ENCODE results near the gene KRT86.
A peak's percentile ranks its signal among the peaks of the same experiment; 100 is the strongest.
"Not testable (repeated sequence)": the region's sequence is repeated elsewhere in the genome, so short reads cannot be mapped to it uniquely, and the experiment has no call there.

KRT86 gene

DNA sequence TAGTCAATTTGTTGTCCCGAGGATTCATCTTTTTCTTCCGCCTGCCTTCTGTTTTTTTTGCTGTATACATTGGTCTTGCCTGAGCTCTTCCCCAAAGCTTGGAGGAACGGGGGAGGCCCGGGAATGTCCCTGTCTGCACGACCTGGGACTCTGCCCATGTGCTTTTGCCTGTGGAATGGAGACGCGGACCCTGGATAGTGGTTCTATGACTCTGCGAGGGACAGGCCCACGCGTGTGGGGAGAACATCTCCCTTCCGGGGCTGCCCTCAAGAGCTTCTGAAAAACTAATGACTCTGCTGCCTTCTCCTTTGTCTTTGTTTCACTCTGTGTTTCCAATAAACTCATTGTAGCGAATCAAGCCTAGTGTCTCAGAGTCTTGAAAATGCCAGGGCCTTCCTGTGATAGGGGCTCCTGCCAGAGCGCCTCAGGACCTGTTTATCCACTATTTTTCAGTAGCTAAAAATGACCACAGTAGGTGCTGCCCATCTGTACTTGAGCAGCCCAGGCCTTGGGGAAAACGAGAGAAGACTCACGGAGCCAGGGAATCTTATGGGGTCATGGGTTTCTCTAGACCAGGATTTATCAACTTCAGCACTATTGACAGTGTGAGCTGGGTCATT is 34.5 kb downstream of the KRT86 start:
- DNase-seq (ENCODE audit: low spot score in 2 of 2): no peak
- Histone ChIP-seq H3K36me3 (replicated peaks) (no peaks in the 10 kb centered on the region), H3K4me1 (no peaks in the 10 kb centered on the region), H3K9me3 (no peaks in the 10 kb centered on the region), H3K4me3 (no peak overlapping the region), H3K27me3 (ENCODE audit: low read depth) (peaks cover 24% of the 10 kb centered on the region)
- in situ Hi-C loops (cut with MboI; ENCODE audit: low sequenced_read_pairs): no loop called here

- Histone ChIP-seq H3K4me1 (no peaks in the 10 kb centered on the region), H3K27me3 (ENCODE audit: low read depth) (peaks cover 31% of the 10 kb centered on the region), H3K4me3 (no peak overlapping the region), H3K36me3 (replicated peaks) (no peaks in the 10 kb centered on the region), H3K9me3 (no peaks in the 10 kb centered on the region)
- DNase-seq (ENCODE audit: low spot score in 2 of 2): no peak
- in situ Hi-C loops (cut with MboI; ENCODE audit: low sequenced_read_pairs): no loop called here
Observed at GRCh38 chr12:52310622-52311284, 36.3 kb downstream of the KRT86 start.

- H3K4me1 ChIP-seq: no peaks in the 10 kb centered on the region
- peaks cover 31% of the 10 kb centered on the region for H3K27me3 ChIP-seq (ENCODE audit: low read depth)
- no peak overlapping the region for H3K4me3 ChIP-seq
- no peaks in the 10 kb centered on the region for H3K36me3 ChIP-seq (replicated peaks)
- DNase-seq (ENCODE audit: low spot score in 2 of 2): no peak
- in situ Hi-C loops (cut with MboI; ENCODE audit: low sequenced_read_pairs): no loop called here
- no peaks in the 10 kb centered on the region for H3K9me3 ChIP-seq
Observed at GRCh38 chr12:52311285-52311648, 36.8 kb downstream of the KRT86 start.

GRCh38 chr12:52312086-52312485 is 37.6 kb downstream of the KRT86 start:
- H3K27me3 ChIP-seq (ENCODE audit: low read depth): peaks cover 31% of the 10 kb centered on the region
- H3K36me3 ChIP-seq (replicated peaks): no peaks in the 10 kb centered on the region
- no peaks in the 10 kb centered on the region for H3K9me3 ChIP-seq
- in situ Hi-C loops (cut with MboI; ENCODE audit: low sequenced_read_pairs): no loop called here
- no peak overlapping the region for H3K4me3 ChIP-seq
- no peak for DNase-seq (ENCODE audit: low spot score in 2 of 2)
- no peaks in the 10 kb centered on the region for H3K4me1 ChIP-seq

GRCh38 chr12:52313461-52313860 is 39.0 kb downstream of the KRT86 start:
- H3K4me3 ChIP-seq: no peak overlapping the region
- peaks cover 19% of the 10 kb centered on the region; the same call in 1 of the 2 replicates for H3K27me3 ChIP-seq (ENCODE audit: low read depth)
- in situ Hi-C loops (cut with MboI; ENCODE audit: low sequenced_read_pairs): no loop called here
- no peaks in the 10 kb centered on the region for H3K4me1 ChIP-seq
- no peaks in the 10 kb centered on the region for H3K36me3 ChIP-seq (replicated peaks)
- DNase-seq (ENCODE audit: low spot score in 2 of 2): no peak
- no peaks in the 10 kb centered on the region for H3K9me3 ChIP-seq

GRCh38 chr12:52313926-52314325 is 39.5 kb downstream of the KRT86 start:
- no peaks in the 10 kb centered on the region for H3K4me1 ChIP-seq
- peaks cover 19% of the 10 kb centered on the region; the same call in 1 of the 2 replicates for H3K27me3 ChIP-seq (ENCODE audit: low read depth)
- no peak for DNase-seq (ENCODE audit: low spot score in 2 of 2)
- H3K9me3 ChIP-seq: no peaks in the 10 kb centered on the region
- in situ Hi-C loops (cut with MboI; ENCODE audit: low sequenced_read_pairs): no loop called here
- no peak overlapping the region for H3K4me3 ChIP-seq
- H3K36me3 ChIP-seq (replicated peaks): no peaks in the 10 kb centered on the region

DNA sequence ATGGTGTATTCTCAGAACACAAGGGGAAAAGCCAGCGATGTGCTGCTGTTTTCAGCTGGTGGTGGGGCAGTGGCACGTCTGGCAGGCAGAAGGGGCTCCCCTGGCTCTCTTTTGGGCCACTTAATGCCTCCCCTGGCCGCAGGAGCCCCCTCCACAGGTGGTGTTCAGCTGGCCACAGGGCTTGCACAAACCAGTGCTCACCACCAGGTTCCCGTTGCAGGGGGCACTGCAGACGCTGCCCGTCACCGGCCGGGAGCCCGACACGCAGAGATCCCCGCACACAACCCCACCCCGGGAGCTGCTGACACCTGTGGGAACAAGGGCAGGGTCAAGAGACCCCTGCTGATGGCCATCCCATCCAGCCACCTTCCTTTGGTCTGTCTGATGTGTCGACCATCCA is 40.1 kb downstream of the KRT86 start:
- H3K9me3 ChIP-seq: no peaks in the 10 kb centered on the region

DNA sequence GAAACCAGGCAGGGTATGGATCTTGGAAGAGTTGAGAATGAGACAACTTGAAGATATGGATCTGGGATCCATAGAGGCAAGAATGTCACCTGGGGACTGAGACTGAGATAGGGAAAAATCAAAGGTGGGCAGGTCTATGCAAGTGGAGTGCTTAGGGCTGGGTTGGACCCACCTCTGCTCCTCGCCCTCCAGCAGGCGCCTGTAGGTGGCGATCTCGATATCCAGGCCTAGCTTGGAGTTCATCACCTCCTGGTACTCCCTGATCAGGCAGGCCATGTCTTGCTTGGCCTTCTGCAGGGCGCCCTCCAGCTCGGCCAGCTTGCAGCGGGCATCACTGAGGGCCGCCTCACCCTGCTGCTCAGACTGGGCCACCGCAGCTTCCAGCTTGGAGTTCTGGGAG is 41.3 kb downstream of the KRT86 start:
- in situ Hi-C loops (cut with MboI; ENCODE audit: low sequenced_read_pairs); H3K4me3 ChIP-seq; H3K9me3 ChIP-seq; H3K4me1 ChIP-seq; H3K36me3 ChIP-seq (replicated peaks): not testable (repeated sequence)
- peaks cover 23% of the 10 kb centered on the region; the same call in 1 of the 2 replicates for H3K27me3 ChIP-seq (ENCODE audit: low read depth)
- peak in 1 of 2 experiments; percentile 62 for DNase-seq (ENCODE audit: low spot score in 2 of 2)

More for the DNA sequence above, 40.1 kb downstream of the KRT86 start:
- H3K4me3 ChIP-seq: no peak overlapping the region
- H3K27me3 ChIP-seq (ENCODE audit: low read depth): peaks cover 15% of the 10 kb centered on the region; the same call in 1 of the 2 replicates
- no peaks in the 10 kb centered on the region for H3K36me3 ChIP-seq (replicated peaks)
- DNase-seq (ENCODE audit: low spot score in 2 of 2): no peak
- H3K4me1 ChIP-seq: no peaks in the 10 kb centered on the region
- in situ Hi-C loops (cut with MboI; ENCODE audit: low sequenced_read_pairs): no loop called here

GRCh38 chr12:52316290-52316689 is 41.8 kb downstream of the KRT86 start:
- DNase-seq (ENCODE audit: low spot score in 2 of 2): no peak
- in situ Hi-C loops (cut with MboI; ENCODE audit: low sequenced_read_pairs): no loop called here
- Histone ChIP-seq H3K9me3 (no peaks in the 10 kb centered on the region), H3K4me1 (no peaks in the 10 kb centered on the region), H3K36me3 (replicated peaks) (no peaks in the 10 kb centered on the region), H3K27me3 (ENCODE audit: low read depth) (peaks cover 23% of the 10 kb centered on the region; the same call in 1 of the 2 replicates), H3K4me3 (no peak overlapping the region)

DNA sequence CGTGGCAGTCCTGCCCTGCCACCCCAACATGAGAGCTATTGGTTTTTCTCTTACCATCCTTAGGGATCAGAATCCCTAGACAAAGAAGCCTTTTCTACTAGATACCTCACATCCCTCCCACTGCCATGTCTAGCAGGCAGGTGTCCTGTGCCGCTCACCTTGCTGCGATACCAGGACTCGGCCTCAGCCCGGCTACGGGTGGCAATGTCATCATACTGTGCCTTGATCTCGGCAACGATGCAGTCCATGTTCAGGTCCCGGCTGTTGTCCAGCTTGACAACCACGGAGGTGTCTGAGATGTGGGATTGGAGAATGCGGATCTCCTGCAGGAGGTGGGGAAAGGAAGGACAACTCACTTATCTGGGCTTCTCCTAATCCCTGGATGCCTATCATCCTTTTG is 42.3 kb downstream of the KRT86 start:
- no peak for DNase-seq (ENCODE audit: low spot score in 2 of 2)
- Histone ChIP-seq H3K27me3 (ENCODE audit: low read depth) (peaks cover 23% of the 10 kb centered on the region; the same call in 1 of the 2 replicates), H3K4me1 (no peaks in the 10 kb centered on the region), H3K9me3 (no peaks in the 10 kb centered on the region), H3K4me3 (no peak overlapping the region), H3K36me3 (replicated peaks) (no peaks in the 10 kb centered on the region)
- in situ Hi-C loops (cut with MboI; ENCODE audit: low sequenced_read_pairs): no loop called here

DNA sequence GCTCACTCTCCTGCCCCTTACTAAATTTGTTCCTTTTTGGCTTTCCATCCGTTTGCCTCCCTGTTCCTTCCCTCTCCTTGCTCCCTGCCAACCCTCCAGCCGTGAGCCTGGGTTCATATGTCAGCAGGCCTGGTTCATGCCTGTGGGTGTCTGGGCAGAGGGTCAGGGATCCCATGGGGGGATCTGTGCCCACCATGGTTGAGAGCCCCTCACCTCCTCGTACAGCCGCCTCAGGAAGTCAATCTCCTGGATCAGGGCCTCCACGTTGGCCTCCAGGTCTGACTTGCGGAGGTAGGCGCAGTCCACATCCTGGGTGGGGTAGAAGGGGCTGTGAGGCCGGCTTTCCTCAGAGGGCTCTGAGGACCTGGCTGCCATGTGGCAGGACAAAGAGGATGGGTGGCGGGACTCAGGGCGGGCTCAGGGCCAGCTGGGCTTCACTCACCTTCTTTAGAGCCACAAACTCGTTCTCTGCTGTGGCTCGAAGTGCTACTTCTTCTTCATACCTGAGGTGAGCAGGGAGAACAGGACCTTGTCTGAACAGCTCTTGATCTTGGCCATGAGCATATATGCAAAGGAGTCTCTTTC is 43.1 kb downstream of the KRT86 start:
- no peak for DNase-seq (ENCODE audit: low spot score in 2 of 2)
- H3K27me3 ChIP-seq (ENCODE audit: low read depth): peaks cover 20% of the 10 kb centered on the region; the same call in 1 of the 2 replicates
- no peaks in the 10 kb centered on the region for H3K9me3 ChIP-seq
- H3K4me1 ChIP-seq: no peaks in the 10 kb centered on the region
- H3K36me3 ChIP-seq (replicated peaks): no peaks in the 10 kb centered on the region
- no peak overlapping the region for H3K4me3 ChIP-seq
- in situ Hi-C loops (cut with MboI; ENCODE audit: low sequenced_read_pairs): no loop called here

DNA sequence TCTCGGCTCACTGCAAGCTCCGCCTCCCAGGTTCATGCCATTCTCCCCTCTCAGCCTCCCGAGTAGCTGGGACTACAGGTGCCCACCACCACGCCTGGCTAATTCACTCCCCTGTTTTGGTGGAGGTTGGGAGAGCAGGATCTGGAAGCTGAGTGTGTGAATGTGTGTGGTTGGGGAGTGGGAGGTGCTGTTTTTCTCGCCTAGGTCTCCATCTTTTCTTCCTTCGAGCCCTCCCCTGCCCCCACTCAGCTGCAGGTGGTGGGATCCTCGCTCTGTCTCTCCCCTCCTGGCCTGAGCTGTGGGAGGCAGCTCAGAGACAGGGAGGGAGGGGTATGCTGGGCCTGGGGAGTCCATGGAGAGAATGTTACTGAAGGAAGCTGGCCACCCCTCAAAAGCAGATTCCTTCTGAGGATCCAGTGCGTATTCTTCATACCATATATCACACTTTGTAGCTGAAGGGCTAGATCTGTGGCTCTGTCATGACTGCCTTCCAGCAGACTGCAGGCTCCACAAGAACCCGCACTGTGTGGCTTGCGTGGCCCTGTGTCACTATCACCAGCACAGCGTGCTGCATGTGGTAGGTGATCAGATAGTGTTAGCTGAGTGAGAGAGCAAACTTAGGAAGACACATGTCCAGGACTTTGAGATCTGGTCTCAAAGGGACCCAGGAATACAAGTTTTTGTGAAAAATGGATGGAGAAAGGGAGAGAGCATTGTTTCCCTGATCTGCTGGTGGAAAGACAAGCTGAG is 44.0 kb downstream of the KRT86 start:
- in situ Hi-C loops (cut with MboI; ENCODE audit: low sequenced_read_pairs): no loop called here
- H3K4me1 ChIP-seq: no peaks in the 10 kb centered on the region
- no peak overlapping the region for H3K4me3 ChIP-seq
- H3K36me3 ChIP-seq (replicated peaks): no peaks in the 10 kb centered on the region
- no peaks in the 10 kb centered on the region for H3K9me3 ChIP-seq
- DNase-seq (ENCODE audit: low spot score in 2 of 2): no peak
- H3K27me3 ChIP-seq (ENCODE audit: low read depth): peaks cover 20% of the 10 kb centered on the region; the same call in 1 of the 2 replicates

DNA sequence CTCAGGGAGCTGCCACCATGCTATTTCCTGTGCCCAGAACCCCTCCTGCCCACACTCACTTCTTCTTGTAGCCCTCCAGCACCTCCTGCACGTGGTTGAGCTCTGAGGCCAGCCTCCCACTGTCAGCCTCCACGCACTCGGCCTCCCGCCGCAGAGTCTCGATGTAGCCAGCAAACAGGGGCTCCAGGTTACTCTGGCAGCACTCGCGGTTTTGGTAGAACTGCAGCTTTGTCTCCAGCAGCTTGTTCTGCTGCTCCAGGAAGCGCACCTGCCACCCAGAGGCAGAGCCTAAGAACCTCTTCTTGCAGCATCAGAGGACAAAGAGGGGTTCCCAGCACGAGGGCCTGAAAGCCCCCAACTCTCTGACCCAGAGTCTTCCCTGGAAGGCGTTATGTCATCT is 44.7 kb downstream of the KRT86 start:
- no peak overlapping the region for H3K4me3 ChIP-seq
- peaks cover 20% of the 10 kb centered on the region; the same call in 1 of the 2 replicates for H3K27me3 ChIP-seq (ENCODE audit: low read depth)
- no peaks in the 10 kb centered on the region for H3K9me3 ChIP-seq
- H3K4me1 ChIP-seq: no peaks in the 10 kb centered on the region
- no peaks in the 10 kb centered on the region for H3K36me3 ChIP-seq (replicated peaks)
- in situ Hi-C loops (cut with MboI; ENCODE audit: low sequenced_read_pairs): no loop called here
- no peak for DNase-seq (ENCODE audit: low spot score in 2 of 2)

Data from HAP-1 (cell line).